Measurements from ENCODE around the gene UNC119. TPM values are rescaled to one million over a fixed set of nuclear protein-coding genes. Genes with fewer than 3 reads are reported as not detected.

UNC119 gene
- total RNA-seq, 1 experiment from 2014 or later = 43.2 TPM

DNA sequence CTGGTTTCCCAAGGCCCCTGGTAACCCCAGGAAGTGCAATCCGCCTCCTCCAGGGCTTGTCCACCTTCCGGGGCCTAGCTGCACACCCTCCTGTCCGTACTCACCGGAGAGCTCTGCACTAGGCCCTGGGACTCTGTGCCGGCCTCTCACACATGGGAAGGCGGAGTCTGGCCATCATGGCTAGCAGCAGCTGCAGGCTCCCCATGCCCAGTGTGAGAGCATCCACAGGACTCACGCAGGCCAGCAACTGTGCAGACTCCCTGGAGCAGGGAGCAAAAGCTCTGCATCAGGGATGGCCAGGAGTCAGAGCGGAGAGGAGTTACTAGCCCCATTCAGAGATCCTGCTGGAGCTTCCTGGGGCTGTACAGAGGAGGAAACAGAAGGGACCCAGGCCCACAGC lies 26.0 kb downstream of the UNC119 start:
- Histone ChIP-seq H3K9me3 (ENCODE audit: control insufficient read depth in 1 of 2, insufficient read depth in 1 of 2, low read depth in 1 of 2, low read length in 2 of 2) (no peaks in the 10 kb centered on the region), H3K9me2 (ENCODE audit: insufficient read depth) (no peaks in the 10 kb centered on the region), H3K36me3 (ENCODE audit: control insufficient read depth in 1 of 2, insufficient read depth in 2 of 2, low read length in 2 of 2) (no peaks in the 10 kb centered on the region), H3K4me1 (ENCODE audit: control insufficient read depth in 1 of 2, insufficient read depth in 2 of 2, low read length in 2 of 2) (peaks cover 0 to 11% of the 10 kb centered on the region in 2 experiments; a peak in 2 of 4 replicates), H3K27me3 (ENCODE audit: insufficient read depth, low read length) (peaks cover 2% of the 10 kb centered on the region), H3K4me3 (replicated peaks in 1 of 2; ENCODE audit: low read depth in 1 of 2, low read length in 2 of 2) (no peak overlapping the region), H3K9ac (ENCODE audit: low read length) (no peak overlapping the region), H3K27ac (ENCODE audit: low read depth, low read length) (no peak overlapping the region), H2AFZ (ENCODE audit: low read depth, low read length, poor library complexity, severe bottlenecking) (no peak overlapping the region), H4K20me1 (ENCODE audit: insufficient read depth) (no peaks in the 10 kb centered on the region), H3K4me2 (ENCODE audit: low read length) (no peak overlapping the region), H3K79me2 (ENCODE audit: insufficient read depth, low read length) (no peaks in the 10 kb centered on the region)
- ChIA-PET POLR2A (no interaction called here), RAD21 (ENCODE audit: low non-redundant PET in 1 of 2, low total read pairs in 2 of 2, uncharacterized antibody in 2 of 2, unreplicated experiment in 2 of 2) (no interaction called here), CTCF (no interaction called here)
- TF ChIP-seq ELF1 (IDR thresholded peaks at IDR 0.05; ENCODE audit: borderline replicate concordance, low read depth) (no peak), YY1 (IDR thresholded peaks at IDR 0.05; ENCODE audit: extremely low read depth, insufficient replicate concordance, low read depth, low read length) (no peak), EGR1 (IDR thresholded peaks at IDR 0.05; ENCODE audit: low read depth) (no peak), ZFX (IDR thresholded peaks at IDR 0.05) (no peak)
- TF ChIP-seq, protein P1, sequence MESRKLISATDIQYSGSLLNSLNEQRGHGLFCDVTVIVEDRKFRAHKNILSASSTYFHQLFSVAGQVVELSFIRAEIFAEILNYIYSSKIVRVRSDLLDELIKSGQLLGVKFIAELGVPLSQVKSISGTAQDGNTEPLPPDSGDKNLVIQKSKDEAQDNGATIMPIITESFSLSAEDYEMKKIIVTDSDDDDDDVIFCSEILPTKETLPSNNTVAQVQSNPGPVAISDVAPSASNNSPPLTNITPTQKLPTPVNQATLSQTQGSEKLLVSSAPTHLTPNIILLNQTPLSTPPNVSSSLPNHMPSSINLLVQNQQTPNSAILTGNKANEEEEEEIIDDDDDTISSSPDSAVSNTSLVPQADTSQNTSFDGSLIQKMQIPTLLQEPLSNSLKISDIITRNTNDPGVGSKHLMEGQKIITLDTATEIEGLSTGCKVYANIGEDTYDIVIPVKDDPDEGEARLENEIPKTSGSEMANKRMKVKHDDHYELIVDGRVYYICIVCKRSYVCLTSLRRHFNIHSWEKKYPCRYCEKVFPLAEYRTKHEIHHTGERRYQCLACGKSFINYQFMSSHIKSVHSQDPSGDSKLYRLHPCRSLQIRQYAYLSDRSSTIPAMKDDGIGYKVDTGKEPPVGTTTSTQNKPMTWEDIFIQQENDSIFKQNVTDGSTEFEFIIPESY (IDR thresholded peaks at IDR 0.05; ENCODE audit: extremely low read depth, insufficient replicate concordance, low read length) = no peak
- TF ChIP-seq, protein P2, sequence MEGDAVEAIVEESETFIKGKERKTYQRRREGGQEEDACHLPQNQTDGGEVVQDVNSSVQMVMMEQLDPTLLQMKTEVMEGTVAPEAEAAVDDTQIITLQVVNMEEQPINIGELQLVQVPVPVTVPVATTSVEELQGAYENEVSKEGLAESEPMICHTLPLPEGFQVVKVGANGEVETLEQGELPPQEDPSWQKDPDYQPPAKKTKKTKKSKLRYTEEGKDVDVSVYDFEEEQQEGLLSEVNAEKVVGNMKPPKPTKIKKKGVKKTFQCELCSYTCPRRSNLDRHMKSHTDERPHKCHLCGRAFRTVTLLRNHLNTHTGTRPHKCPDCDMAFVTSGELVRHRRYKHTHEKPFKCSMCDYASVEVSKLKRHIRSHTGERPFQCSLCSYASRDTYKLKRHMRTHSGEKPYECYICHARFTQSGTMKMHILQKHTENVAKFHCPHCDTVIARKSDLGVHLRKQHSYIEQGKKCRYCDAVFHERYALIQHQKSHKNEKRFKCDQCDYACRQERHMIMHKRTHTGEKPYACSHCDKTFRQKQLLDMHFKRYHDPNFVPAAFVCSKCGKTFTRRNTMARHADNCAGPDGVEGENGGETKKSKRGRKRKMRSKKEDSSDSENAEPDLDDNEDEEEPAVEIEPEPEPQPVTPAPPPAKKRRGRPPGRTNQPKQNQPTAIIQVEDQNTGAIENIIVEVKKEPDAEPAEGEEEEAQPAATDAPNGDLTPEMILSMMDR (IDR thresholded peaks at IDR 0.05 in 2 of 3, conservative IDR thresholded peaks at IDR 0.05 in 1 of 3; ENCODE audit: borderline replicate concordance in 1 of 3, insufficient read depth in 1 of 3, low read depth in 2 of 3, low read length in 2 of 3) = no peak
- TF ChIP-seq, protein P3, sequence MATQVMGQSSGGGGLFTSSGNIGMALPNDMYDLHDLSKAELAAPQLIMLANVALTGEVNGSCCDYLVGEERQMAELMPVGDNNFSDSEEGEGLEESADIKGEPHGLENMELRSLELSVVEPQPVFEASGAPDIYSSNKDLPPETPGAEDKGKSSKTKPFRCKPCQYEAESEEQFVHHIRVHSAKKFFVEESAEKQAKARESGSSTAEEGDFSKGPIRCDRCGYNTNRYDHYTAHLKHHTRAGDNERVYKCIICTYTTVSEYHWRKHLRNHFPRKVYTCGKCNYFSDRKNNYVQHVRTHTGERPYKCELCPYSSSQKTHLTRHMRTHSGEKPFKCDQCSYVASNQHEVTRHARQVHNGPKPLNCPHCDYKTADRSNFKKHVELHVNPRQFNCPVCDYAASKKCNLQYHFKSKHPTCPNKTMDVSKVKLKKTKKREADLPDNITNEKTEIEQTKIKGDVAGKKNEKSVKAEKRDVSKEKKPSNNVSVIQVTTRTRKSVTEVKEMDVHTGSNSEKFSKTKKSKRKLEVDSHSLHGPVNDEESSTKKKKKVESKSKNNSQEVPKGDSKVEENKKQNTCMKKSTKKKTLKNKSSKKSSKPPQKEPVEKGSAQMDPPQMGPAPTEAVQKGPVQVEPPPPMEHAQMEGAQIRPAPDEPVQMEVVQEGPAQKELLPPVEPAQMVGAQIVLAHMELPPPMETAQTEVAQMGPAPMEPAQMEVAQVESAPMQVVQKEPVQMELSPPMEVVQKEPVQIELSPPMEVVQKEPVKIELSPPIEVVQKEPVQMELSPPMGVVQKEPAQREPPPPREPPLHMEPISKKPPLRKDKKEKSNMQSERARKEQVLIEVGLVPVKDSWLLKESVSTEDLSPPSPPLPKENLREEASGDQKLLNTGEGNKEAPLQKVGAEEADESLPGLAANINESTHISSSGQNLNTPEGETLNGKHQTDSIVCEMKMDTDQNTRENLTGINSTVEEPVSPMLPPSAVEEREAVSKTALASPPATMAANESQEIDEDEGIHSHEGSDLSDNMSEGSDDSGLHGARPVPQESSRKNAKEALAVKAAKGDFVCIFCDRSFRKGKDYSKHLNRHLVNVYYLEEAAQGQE (IDR thresholded peaks at IDR 0.05; ENCODE audit: low read depth) = no peak
- DNase-seq (ENCODE audit: low read depth, low spot score) = no peak
- no peak for ATAC-seq
- intact Hi-C loops (cut with micrococcal nuclease) = no loop called here
- BruUV-seq (replicated peaks) = no TSS peak

All from HCT116 (cell line).